DMS79 treated with DMSO at 0.1 percent for 48 hours (cell line): ENCODE measurements around the gene SNX13.
A peak's percentile ranks its signal among the peaks of the same experiment; 100 is the strongest.

Source experiments
- DNase-seq: peaks from one replicate; lab custom pipeline; 2025; lab: John Stamatoyannopoulos, UW

The SNX13 gene

GRCh38 chr7:17944720-17945119 is 4.4 kb upstream of the SNX13 start:
- no peak for DNase-seq

DNA sequence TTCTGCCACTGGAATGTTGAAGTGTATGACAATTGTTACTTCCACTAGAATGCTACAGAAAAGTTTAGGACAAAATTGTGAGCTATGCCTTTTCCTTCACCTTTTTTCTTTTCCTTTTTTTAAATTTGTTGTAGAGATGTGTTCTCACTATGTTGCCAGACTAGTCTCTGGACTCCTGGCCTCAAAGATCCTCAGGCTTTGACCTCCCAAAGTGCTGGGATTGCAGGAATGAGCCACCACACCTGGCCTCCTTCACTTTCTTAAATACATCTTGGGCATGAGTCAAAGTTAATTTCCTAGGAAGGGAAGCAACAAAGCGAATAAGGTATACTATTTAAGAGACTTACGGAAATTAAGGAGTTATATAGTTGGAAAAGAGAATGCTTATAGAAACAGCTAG is 2.7 kb upstream of the SNX13 start:
- DNase-seq, result no peak

GRCh38 chr7:17942231-17942630 is 1.9 kb upstream of the SNX13 start:
- DNase-seq, result no peak

- DNase-seq, result peak; percentile 75
These were observed 697 bp upstream of the SNX13 start for GRCh38 chr7:17940951-17941431.

DNA sequence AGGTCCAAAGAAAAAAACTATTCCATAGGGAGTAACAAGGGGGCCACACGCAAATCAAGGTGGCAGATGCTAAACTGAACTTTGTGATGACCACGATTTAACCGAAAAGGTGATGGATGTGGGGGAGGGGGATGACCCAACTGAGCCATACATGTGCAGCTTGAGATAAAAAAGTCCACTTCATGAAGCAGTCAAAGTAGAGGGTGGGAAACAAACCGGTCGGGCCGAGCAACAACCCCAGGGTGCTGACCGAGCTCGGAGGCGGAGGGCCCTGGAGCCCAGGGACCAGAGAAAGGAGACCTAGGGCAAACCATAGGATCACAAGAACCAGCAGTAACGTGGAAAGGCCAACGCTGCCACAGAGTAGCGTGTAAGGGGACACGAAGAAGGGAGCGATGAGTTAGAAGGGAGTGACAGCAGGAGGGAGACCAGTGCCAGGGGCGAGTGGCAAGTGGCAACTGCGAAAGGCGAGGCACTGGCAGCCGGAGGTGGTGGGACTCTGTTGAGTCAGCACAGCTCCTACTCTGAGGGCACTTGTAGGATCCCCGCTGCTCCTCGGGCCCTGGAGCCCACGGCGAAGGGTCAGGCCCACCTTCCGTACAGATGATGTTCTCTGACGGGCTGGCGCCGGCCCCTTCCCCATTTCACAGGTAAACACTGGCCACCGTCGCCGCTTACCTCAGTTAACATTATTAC is 540 bp downstream of the SNX13 start:
- peak; percentile 60 for DNase-seq

- DNase-seq, result no peak
These were observed 1.1 kb downstream of the SNX13 start for GRCh38 chr7:17939211-17939605.

GRCh38 chr7:17937506-17938120 is 2.7 kb downstream of the SNX13 start:
- peak; percentile 44 for DNase-seq

GRCh38 chr7:17936321-17936720 is 4.0 kb downstream of the SNX13 start:
- DNase-seq, result no peak

DNA sequence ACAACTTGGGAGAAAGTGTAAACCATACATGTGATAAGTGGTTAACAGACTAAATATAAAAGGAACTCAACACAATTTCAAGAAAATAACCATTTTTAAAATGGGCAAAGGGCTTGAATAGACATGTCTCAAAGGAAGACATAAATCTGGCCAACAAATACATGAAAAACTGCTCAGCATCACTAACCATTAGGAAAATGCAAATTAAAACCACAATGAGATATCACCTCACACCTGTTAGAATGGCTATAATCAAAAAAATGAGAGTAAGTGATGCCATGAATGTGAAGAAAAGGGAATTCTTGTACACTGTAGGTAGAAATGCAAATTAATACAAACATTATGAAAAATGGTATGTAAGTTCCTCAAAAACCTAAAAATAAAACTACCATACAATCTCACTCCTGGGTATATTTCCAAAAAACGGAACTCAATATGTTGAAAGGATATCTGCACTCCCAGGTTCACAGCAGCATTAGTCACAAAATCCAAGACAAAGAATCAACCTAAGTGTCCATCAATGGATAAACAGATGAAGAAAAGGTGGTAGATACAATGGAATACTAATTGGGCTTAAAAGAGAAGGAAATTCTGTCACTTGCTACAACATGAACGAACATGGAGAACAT is 5.6 kb downstream of the SNX13 start:
- DNase-seq, result no peak

DNA sequence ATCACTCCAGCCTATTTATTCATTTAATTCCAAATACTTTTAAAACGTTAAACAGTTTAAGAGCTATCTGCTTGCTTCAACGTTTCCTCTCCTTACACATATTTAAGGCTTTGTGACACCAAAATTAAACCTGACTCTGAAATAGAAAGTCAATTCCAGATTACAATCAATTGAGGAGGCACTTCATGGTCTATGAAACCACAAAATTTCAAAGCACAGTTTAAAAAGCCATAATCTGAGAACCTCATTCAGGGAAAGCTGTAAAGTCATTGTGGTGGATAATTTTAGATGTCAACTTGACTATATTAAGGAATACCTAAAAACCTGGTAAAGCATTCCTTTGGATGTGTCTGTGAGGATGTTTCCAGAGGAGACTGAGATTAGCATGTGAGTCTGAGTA is 6.2 kb downstream of the SNX13 start:
- no peak for DNase-seq

GRCh38 chr7:17932770-17933169 is 7.5 kb downstream of the SNX13 start:
- no peak for DNase-seq

- DNase-seq, result no peak
These were observed 9.2 kb downstream of the SNX13 start for GRCh38 chr7:17931069-17931468.

DNA sequence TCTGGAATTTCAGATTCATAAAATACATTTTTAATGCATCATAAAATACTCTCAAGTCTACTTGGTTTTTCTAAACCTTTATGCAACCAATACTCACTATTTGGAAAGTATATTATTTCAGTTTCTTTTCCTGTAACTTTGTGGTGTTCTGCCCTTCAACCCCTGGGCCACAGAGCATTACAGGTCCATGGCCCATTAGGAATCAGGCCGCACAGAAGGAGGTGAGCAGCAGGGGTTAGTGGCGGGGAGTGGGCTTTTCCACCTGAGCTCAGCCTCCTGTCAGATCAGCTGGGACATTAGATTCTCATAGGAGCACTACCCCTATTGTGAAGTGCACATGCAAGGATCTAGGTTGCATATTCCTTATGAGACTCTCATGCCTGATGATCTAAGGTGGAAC is 9.7 kb downstream of the SNX13 start:
- DNase-seq, result no peak

- no peak for DNase-seq
These were observed 10.5 kb downstream of the SNX13 start for GRCh38 chr7:17929647-17930395.

DNA sequence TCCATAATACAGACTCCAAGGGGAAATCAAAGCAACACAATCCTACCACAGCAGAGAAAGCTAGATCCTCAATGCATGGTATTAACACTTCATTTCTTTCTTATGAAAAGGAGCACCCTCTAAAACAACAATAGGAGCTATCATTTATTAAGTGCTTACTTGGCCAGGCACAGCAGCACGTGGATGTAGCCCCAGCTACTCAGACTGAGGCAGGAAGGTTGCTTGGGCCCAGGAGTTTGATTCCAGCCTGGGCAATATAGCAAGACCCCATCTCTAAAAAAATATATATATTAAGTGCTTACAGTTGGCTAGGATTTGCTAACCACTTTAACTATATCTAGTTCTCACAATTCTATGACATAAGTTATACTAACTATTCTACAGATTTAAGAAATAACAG is 12.2 kb downstream of the SNX13 start:
- DNase-seq, result no peak

DNA sequence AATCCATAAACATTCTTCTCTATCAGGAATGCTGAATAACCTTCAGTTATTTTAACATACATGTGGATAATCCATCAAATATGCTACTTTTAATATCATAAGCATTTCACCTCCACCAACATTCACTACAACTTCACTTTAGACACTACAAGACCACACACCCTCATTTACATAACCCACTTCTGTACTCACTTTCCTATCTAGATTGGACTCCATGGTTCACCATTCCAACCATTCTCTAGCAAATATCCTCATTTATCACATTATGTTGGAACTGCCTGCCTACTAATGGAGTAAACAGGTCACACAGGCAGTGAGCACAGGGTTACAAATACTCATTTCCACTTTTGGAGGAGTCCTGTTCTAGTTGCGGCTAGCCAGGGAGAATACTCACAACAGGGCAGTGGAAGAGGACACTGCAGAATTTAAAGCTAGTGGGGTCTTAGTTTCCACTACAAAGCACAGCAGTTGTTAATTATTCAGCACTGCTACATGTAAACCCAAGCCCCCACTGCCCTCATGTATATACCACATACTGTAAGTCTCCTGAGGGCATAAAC is 18.4 kb downstream of the SNX13 start:
- DNase-seq, result no peak

- no peak for DNase-seq
These were observed 22.5 kb downstream of the SNX13 start for GRCh38 chr7:17917842-17918241.

DNA sequence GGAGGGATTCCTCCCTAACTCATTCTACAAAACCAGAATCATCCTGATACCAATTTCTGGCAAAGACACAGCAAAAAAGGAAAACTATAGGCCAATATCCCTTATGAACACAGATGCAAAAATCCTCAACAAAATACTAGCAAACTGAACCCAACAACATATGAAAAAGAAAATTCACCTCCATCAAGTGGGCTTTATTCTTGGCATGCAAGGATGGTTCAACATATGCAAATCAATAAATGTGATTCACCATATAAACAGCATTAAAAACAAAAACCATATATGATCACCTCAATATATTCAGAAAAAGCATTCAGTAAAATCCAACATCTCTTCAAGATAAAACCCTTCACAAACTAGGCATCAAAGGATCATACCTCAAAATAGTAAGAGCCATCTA is 23.5 kb downstream of the SNX13 start:
- no peak for DNase-seq

GRCh38 chr7:17915796-17916195 is 24.5 kb downstream of the SNX13 start:
- DNase-seq, result no peak

- DNase-seq, result no peak
These were observed 25.1 kb downstream of the SNX13 start for GRCh38 chr7:17915168-17915567.

DNA sequence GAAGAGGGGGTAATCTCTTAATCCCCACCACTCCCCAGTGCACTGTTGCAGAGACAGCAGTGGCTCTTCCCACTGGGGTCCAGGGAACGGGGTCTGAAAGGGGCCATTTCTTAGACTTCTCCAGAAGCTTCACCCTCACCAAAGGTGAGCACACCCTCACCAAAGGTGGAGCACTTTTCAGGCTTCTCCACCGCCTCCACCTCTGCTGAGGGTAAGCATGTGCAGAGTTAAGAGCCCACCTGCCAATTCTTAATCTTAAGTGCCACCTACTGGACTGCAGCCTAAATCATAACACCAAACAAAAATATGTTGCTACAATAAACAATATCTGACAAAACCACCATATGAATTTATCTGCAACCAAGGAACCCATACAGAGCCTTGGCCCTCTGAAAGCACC is 27.0 kb downstream of the SNX13 start:
- no peak for DNase-seq

GRCh38 chr7:17912536-17913235 is 27.6 kb downstream of the SNX13 start:
- no peak for DNase-seq
